Peyer's patch (tissue), 4 donors: Measurements from ENCODE around the gene FAM228B. TPM values are rescaled to one million over a fixed set of nuclear protein-coding genes. Genes with fewer than 3 reads are reported as not detected.

Experiments
- DNase-seq, 3 donors: peaks; one replicate each; pipeline ENCODE4 v3.0.0-alpha.2; 2017 to 2019
- H3K27ac ChIP-seq, 4 donors: fragments of 200-600 bp; sonication (generic); one replicate each; pipeline ENCODE4 v1.5.1; 2016 to 2019
- H3K27me3 ChIP-seq, 2 donors: fragments of 200-600 bp; sonication (generic); one replicate each; pipeline ENCODE4 v1.5.1; 2019
- H3K36me3 ChIP-seq, 3 donors: fragments of 200-600 bp; sonication (generic); one replicate each; pipeline ENCODE4 v1.5.1; 2016 to 2019
- H3K4me1 ChIP-seq, 4 donors: fragments of 200-600 bp; sonication (generic); one replicate each; pipeline ENCODE4 v1.5.1; 2016 to 2019
- H3K4me3 ChIP-seq, 4 donors: fragments of 200-600 bp; sonication (generic); 1 replicate in 3 of 4; 2 replicates in 1 of 4; pipeline ENCODE4 v1.5.1; 2016 to 2019; ENCODE audit warnings: mild to moderate bottlenecking in 1 of 4
- H3K9me3 ChIP-seq, 4 donors: fragments of 200-600 bp; sonication (generic); one replicate each; pipeline ENCODE4 v1.5.1; 2016 to 2019; ENCODE audit warnings: mild to moderate bottlenecking in 1 of 4
- POLR2A ChIP-seq, 2 donors: fragments of 450-650 bp; IDR thresholded peaks; one replicate each; pipeline ENCODE4 v1.5.1; 2017; ENCODE audit warnings: antibody characterized with exemption in 2 of 2, mild to moderate bottlenecking in 2 of 2, moderate library complexity in 2 of 2
- total RNA-seq, 4 donors: library from RNA; depleted of rRNA; stranded (reverse); fragments of >200 nt; gene quantifications; one replicate each; pipeline ENCODE4 v1.1.0, GENCODE V29; 2016
- TF ChIP-seq, protein P1 (sequence below), 6 experiments: fragments of 450-650 bp in 4 of 6; fragments of 200-600 bp in 2 of 6; sonication (generic) in 1 of 6; IDR thresholded peaks; one replicate each; pipeline ENCODE4 v1.5.1; 2017 to 2019; ENCODE audit warnings: antibody characterized with exemption in 6 of 6, mild to moderate bottlenecking in 3 of 6, moderate library complexity in 1 of 6

FAM228B gene
- total RNA-seq, 4 donors from 2014 or later: 6.0 to 35.5 (median 9.1) TPM

DNA sequence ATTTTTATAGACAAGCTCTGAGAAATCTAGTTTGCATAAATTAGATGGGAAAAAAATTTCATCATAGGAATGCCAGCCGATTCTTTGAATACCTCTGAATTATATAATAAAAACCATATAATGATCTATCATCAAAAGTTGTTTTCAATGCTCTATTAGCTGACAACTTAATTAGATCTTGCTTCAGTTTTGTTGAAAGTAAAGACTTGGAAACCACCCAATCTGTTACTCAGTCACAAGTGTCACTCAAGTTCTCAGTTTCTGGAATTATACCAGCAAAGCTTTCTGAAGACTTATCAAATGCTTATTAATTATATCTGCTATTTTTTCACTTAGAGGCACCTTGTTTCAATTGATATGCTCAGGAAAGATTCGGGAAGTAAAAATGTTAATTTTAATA lies 21.3 kb upstream of the FAM228B start:
- Histone ChIP-seq H3K4me1 (no peaks in the 10 kb centered on the region), H3K36me3 (peaks cover 0 to 4% (median 0%) of the 10 kb centered on the region in 3 donors), H3K4me3 (no peak overlapping the region), H3K27me3 (no peaks in the 10 kb centered on the region), H3K27ac (no peak overlapping the region), H3K9me3 (no peaks in the 10 kb centered on the region)
- no peak for TF ChIP-seq POLR2A (IDR thresholded peaks at IDR 0.05)
- TF ChIP-seq, protein P1, sequence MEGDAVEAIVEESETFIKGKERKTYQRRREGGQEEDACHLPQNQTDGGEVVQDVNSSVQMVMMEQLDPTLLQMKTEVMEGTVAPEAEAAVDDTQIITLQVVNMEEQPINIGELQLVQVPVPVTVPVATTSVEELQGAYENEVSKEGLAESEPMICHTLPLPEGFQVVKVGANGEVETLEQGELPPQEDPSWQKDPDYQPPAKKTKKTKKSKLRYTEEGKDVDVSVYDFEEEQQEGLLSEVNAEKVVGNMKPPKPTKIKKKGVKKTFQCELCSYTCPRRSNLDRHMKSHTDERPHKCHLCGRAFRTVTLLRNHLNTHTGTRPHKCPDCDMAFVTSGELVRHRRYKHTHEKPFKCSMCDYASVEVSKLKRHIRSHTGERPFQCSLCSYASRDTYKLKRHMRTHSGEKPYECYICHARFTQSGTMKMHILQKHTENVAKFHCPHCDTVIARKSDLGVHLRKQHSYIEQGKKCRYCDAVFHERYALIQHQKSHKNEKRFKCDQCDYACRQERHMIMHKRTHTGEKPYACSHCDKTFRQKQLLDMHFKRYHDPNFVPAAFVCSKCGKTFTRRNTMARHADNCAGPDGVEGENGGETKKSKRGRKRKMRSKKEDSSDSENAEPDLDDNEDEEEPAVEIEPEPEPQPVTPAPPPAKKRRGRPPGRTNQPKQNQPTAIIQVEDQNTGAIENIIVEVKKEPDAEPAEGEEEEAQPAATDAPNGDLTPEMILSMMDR (IDR thresholded peaks at IDR 0.05): no peak
- no peak for DNase-seq

DNA sequence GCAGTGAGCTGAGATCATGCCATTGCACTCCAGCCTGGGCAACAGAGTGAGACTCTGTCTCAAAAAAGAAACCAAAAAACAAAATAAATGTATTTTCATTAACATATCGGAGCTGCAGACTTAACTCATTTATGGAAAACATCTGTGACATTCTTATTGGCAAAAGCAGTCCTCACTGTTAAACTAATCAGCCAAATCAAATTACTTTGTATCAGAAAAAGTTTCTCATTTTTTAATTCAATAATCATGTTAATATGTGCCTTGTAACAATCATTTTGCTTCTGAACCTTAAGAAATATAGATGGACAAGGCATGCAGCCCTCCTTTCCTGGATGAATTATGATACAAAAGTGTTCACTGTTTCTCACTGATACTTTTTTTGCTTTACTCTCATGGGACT lies 20.6 kb upstream of the FAM228B start:
- Histone ChIP-seq H3K4me3 (no peak overlapping the region), H3K4me1 (no peaks in the 10 kb centered on the region), H3K36me3 (peaks cover 0 to 4% (median 0%) of the 10 kb centered on the region in 3 donors), H3K9me3 (no peaks in the 10 kb centered on the region), H3K27ac (no peak overlapping the region), H3K27me3 (no peaks in the 10 kb centered on the region)
- TF ChIP-seq POLR2A (IDR thresholded peaks at IDR 0.05): no peak
- TF ChIP-seq, protein P1 (IDR thresholded peaks at IDR 0.05): no peak
- DNase-seq: no peak

- Histone ChIP-seq H3K4me3 (no peak overlapping the region), H3K4me1 (no peaks in the 10 kb centered on the region), H3K27ac (no peak overlapping the region), H3K36me3 (peaks cover 0 to 4% (median 0%) of the 10 kb centered on the region in 3 donors), H3K9me3 (no peaks in the 10 kb centered on the region), H3K27me3 (no peaks in the 10 kb centered on the region)
- TF ChIP-seq, protein P1 (IDR thresholded peaks at IDR 0.05): no peak
- TF ChIP-seq POLR2A (IDR thresholded peaks at IDR 0.05): no peak
- DNase-seq: no peak
These were observed 19.1 kb upstream of the FAM228B start for GRCh38 chr2:24104110-24104650.

DNA sequence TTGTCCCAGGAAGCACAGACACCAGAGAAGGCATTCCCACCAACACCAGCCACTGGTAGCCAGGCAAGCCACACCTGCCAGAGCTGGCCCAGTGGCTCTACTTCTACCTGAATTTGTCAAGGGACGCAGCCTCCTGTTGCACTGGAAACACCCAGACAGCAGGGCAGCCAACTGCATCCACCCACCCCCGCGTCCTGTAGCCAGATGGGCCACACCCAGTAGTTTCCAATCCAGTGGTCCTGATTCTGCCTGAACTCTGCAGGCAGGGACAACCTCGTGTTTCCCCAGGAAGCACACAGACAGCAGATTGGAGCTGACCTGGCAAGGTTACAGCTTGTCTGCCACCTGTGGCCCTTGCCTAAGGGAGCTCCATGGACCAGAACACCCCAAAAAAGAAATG lies 18.4 kb upstream of the FAM228B start:
- no peak for DNase-seq
- no peaks in the 10 kb centered on the region for H3K9me3 ChIP-seq
- no peaks in the 10 kb centered on the region for H3K4me1 ChIP-seq
- H3K36me3 ChIP-seq: peaks cover 0 to 4% (median 0%) of the 10 kb centered on the region in 3 donors
- TF ChIP-seq, protein P1 (IDR thresholded peaks at IDR 0.05): no peak
- TF ChIP-seq POLR2A (IDR thresholded peaks at IDR 0.05): no peak
- no peak overlapping the region for H3K4me3 ChIP-seq
- no peaks in the 10 kb centered on the region for H3K27me3 ChIP-seq
- no peak overlapping the region for H3K27ac ChIP-seq

DNA sequence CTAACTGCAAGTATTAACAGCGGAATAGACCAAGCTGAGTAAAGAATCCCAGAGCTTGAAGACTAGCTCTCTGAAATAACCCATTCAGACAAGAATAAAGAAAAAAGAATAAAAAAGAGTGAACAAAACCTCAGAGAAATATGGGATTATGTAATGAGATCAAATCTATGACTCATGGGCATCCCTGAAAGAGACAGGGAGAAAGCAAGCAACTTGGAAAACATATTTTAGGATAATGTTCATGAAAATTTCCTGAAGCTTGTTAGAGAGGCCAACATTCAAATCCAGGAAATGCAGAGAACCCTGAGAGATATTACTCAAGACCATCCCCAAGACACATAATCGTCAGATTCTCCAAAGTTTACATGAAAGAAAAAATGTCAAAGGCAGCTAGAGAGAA lies 17.5 kb upstream of the FAM228B start:
- H3K27me3 ChIP-seq: no peaks in the 10 kb centered on the region
- H3K36me3 ChIP-seq: peaks cover 0 to 4% (median 0%) of the 10 kb centered on the region in 3 donors
- H3K9me3 ChIP-seq: no peaks in the 10 kb centered on the region
- no peak for DNase-seq
- H3K4me1 ChIP-seq: no peaks in the 10 kb centered on the region
- no peak for TF ChIP-seq POLR2A (IDR thresholded peaks at IDR 0.05)
- TF ChIP-seq, protein P1 (IDR thresholded peaks at IDR 0.05): no peak
- H3K4me3 ChIP-seq: no peak overlapping the region
- H3K27ac ChIP-seq: no peak overlapping the region

DNA sequence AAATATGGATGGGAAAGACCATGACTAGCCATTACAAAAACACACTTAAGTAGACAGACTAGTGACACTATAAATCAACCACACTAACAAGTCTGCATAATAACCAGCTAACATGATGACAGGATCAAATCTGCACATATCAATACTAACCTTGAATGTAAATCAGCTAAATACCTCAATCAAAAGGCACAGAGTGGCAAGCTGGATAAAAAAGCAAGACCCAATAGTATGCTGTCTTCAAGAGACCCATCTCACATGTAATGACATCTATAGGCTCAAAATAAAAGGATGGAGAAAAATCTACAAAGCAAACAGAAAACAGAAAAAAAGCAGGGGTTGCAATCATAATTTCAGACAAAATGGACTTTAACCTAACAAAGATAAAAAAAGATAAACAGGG lies 16.5 kb upstream of the FAM228B start:
- Histone ChIP-seq H3K4me1 (no peaks in the 10 kb centered on the region), H3K27me3 (no peaks in the 10 kb centered on the region), H3K27ac (no peak overlapping the region), H3K4me3 (no peak overlapping the region), H3K9me3 (no peaks in the 10 kb centered on the region), H3K36me3 (peaks cover 0 to 4% (median 0%) of the 10 kb centered on the region in 3 donors)
- no peak for TF ChIP-seq POLR2A (IDR thresholded peaks at IDR 0.05)
- TF ChIP-seq, protein P1 (IDR thresholded peaks at IDR 0.05): no peak
- no peak for DNase-seq
